Subcutaneous abdominal adipose tissue (tissue), 5 donors: ENCODE data around the gene WDR90.
"Not testable (repeated sequence)": the region's sequence is repeated elsewhere in the genome, so short reads cannot be mapped to it uniquely, and the experiment has no call there.

ENCODE experiments used
- H3K27ac ChIP-seq: one replicate; pipeline ENCODE4 v1.7.0; 2013; ENCODE audit warnings: low read depth, mild to moderate bottlenecking, inconsistent platforms, low read length, moderate library complexity
- H3K27me3 ChIP-seq, 5 donors: one replicate each; pipeline ENCODE4 v1.7.0; 2013; ENCODE audit warnings: low read length in 5 of 5, inconsistent platforms in 1 of 5; ENCODE audit not compliant: control insufficient read depth in 5 of 5, insufficient read depth in 4 of 5
- H3K36me3 ChIP-seq, 5 donors: one replicate each; pipeline ENCODE4 v1.7.0; 2013; ENCODE audit warnings: low read length in 5 of 5; ENCODE audit not compliant: control insufficient read depth in 5 of 5, insufficient read depth in 5 of 5
- H3K4me1 ChIP-seq, 5 donors: one replicate each; pipeline ENCODE4 v1.7.0; 2013; ENCODE audit warnings: low read length in 5 of 5, mild to moderate bottlenecking in 3 of 5, moderate library complexity in 1 of 5; ENCODE audit not compliant: control insufficient read depth in 5 of 5, insufficient read depth in 5 of 5
- H3K4me3 ChIP-seq, 5 donors: one replicate each; pipeline ENCODE4 v1.7.0; 2013; ENCODE audit warnings: low read length in 5 of 5, low read depth in 1 of 5
- H3K9ac ChIP-seq, 5 donors: one replicate each; pipeline ENCODE4 v1.7.0; 2013; ENCODE audit warnings: low read length in 5 of 5, mild to moderate bottlenecking in 4 of 5, moderate library complexity in 3 of 5
- H3K9me3 ChIP-seq, 5 donors: one replicate each; pipeline ENCODE4 v1.7.0; 2013; ENCODE audit warnings: low read length in 5 of 5; ENCODE audit not compliant: control insufficient read depth in 5 of 5
- donor health status: healthy.
- donor health status: healthy.
- donor health status: healthy.
- donor health status: healthy.
- donor health status: healthy.

WDR90 gene

GRCh38 chr16:707062-707538 lies 57.9 kb downstream of the WDR90 start:
- H3K4me3 ChIP-seq = no peak overlapping the region
- H3K9me3 ChIP-seq = no peaks in the 10 kb centered on the region
- H3K36me3 ChIP-seq = no peaks in the 10 kb centered on the region
- H3K27me3 ChIP-seq = peaks cover 74 to 87% (median 79%) of the 10 kb centered on the region in 5 donors
- no peak overlapping the region for H3K27ac ChIP-seq
- no peak overlapping the region for H3K9ac ChIP-seq
- peaks cover 0 to 5% (median 0%) of the 10 kb centered on the region in 5 donors for H3K4me1 ChIP-seq

- Histone ChIP-seq H3K27ac (no peak overlapping the region), H3K4me1 (peaks cover 0 to 5% (median 0%) of the 10 kb centered on the region in 5 donors), H3K4me3 (no peak overlapping the region), H3K9ac (no peak overlapping the region), H3K27me3 (peaks cover 67 to 78% (median 72%) of the 10 kb centered on the region in 5 donors), H3K9me3 (no peaks in the 10 kb centered on the region), H3K36me3 (no peaks in the 10 kb centered on the region)
Measured at GRCh38 chr16:708019-708418, 58.9 kb downstream of the WDR90 start.

- H3K27ac ChIP-seq = no peak overlapping the region
- peaks cover 0 to 6% (median 0%) of the 10 kb centered on the region in 5 donors for H3K4me1 ChIP-seq
- peaks cover 58 to 69% (median 62%) of the 10 kb centered on the region in 5 donors for H3K27me3 ChIP-seq
- no peak overlapping the region for H3K4me3 ChIP-seq
- H3K9me3 ChIP-seq = no peaks in the 10 kb centered on the region
- H3K9ac ChIP-seq = no peak overlapping the region
- no peaks in the 10 kb centered on the region for H3K36me3 ChIP-seq
Measured at GRCh38 chr16:708959-709358, 59.8 kb downstream of the WDR90 start.

- no peak overlapping the region for H3K9ac ChIP-seq
- no peak overlapping the region for H3K4me3 ChIP-seq
- no peaks in the 10 kb centered on the region for H3K36me3 ChIP-seq
- peaks cover 49 to 60% (median 53%) of the 10 kb centered on the region in 5 donors for H3K27me3 ChIP-seq
- peaks cover 0 to 14% (median 6%) of the 10 kb centered on the region in 5 donors for H3K4me1 ChIP-seq
- H3K27ac ChIP-seq = no peak overlapping the region
- no peaks in the 10 kb centered on the region for H3K9me3 ChIP-seq
Measured at GRCh38 chr16:709566-710499, 60.7 kb downstream of the WDR90 start.

- no peak overlapping the region for H3K27ac ChIP-seq
- no peak overlapping the region for H3K4me3 ChIP-seq
- peaks cover 0 to 19% (median 9%) of the 10 kb centered on the region in 5 donors for H3K4me1 ChIP-seq
- H3K9me3 ChIP-seq = no peaks in the 10 kb centered on the region
- H3K9ac ChIP-seq = no peak overlapping the region
- H3K36me3 ChIP-seq = no peaks in the 10 kb centered on the region
- H3K27me3 ChIP-seq = peaks cover 47 to 57% (median 52%) of the 10 kb centered on the region in 5 donors
Measured at GRCh38 chr16:710500-711075, 61.4 kb downstream of the WDR90 start.

- H3K4me3 ChIP-seq = no peak overlapping the region
- peaks cover 0 to 24% (median 13%) of the 10 kb centered on the region in 5 donors for H3K4me1 ChIP-seq
- no peaks in the 10 kb centered on the region for H3K36me3 ChIP-seq
- no peak overlapping the region for H3K27ac ChIP-seq
- no peak overlapping the region for H3K9ac ChIP-seq
- H3K27me3 ChIP-seq = peaks cover 47 to 55% (median 52%) of the 10 kb centered on the region in 5 donors
- no peaks in the 10 kb centered on the region for H3K9me3 ChIP-seq
Measured at GRCh38 chr16:711084-711483, 61.9 kb downstream of the WDR90 start.

GRCh38 chr16:711548-712320 lies 62.6 kb downstream of the WDR90 start:
- H3K4me1 ChIP-seq = peaks cover 0 to 25% (median 17%) of the 10 kb centered on the region in 5 donors

GRCh38 chr16:712740-713250 lies 63.6 kb downstream of the WDR90 start:
- not testable (repeated sequence) for H3K27ac ChIP-seq, H3K9me3 ChIP-seq, H3K4me3 ChIP-seq, H3K9ac ChIP-seq, H3K36me3 ChIP-seq
- H3K27me3 ChIP-seq = peaks cover 37 to 45% (median 43%) of the 10 kb centered on the region in 5 donors
- peaks cover 0 to 25% (median 17%) of the 10 kb centered on the region in 5 donors for H3K4me1 ChIP-seq

More at GRCh38 chr16:711548-712320, 62.6 kb downstream of the WDR90 start:
- Histone ChIP-seq H3K9ac (no peak overlapping the region), H3K27ac (no peak overlapping the region), H3K27me3 (peaks cover 45 to 52% (median 52%) of the 10 kb centered on the region in 5 donors), H3K4me3 (no peak overlapping the region), H3K9me3 (no peaks in the 10 kb centered on the region), H3K36me3 (no peaks in the 10 kb centered on the region)

- Histone ChIP-seq H3K4me1 (peaks cover 0 to 25% (median 17%) of the 10 kb centered on the region in 5 donors), H3K27ac (no peak overlapping the region), H3K9me3 (no peaks in the 10 kb centered on the region), H3K27me3 (peaks cover 25 to 36% (median 30%) of the 10 kb centered on the region in 5 donors), H3K9ac (no peak overlapping the region), H3K4me3 (no peak overlapping the region), H3K36me3 (no peaks in the 10 kb centered on the region)
Measured at GRCh38 chr16:714079-714478, 64.9 kb downstream of the WDR90 start.
